22Rv1 (cell line): ENCODE results near the gene MAD1L1.

Source experiments
- H3K27ac ChIP-seq: fragments of 450-650 bp; 2 replicates; pipeline ENCODE4 v1.5.1; 2017
- CTCF ChIP-seq: fragments of 450-650 bp; IDR thresholded peaks from 2 replicates; pipeline ENCODE4 v1.5.1; 2017; ENCODE audit warnings: mild to moderate bottlenecking
- ZFX ChIP-seq: fragments of 450-650 bp; IDR thresholded peaks from 2 replicates; pipeline ENCODE4 v1.6.1; 2017; ENCODE audit warnings: antibody characterized with exemption, borderline replicate concordance

MAD1L1 gene

GRCh38 chr7:1809601-1810258 is 423.0 kb downstream of the MAD1L1 start:
- no peak overlapping the region for H3K27ac ChIP-seq
- TF ChIP-seq ZFX (no peak), CTCF (no peak)

- TF ChIP-seq CTCF (no peak), ZFX (no peak)
- H3K27ac ChIP-seq, result no peak overlapping the region
These were observed 423.7 kb downstream of the MAD1L1 start for GRCh38 chr7:1809070-1809469.

- H3K27ac ChIP-seq, result no peak overlapping the region
These were observed 424.7 kb downstream of the MAD1L1 start for GRCh38 chr7:1807821-1808600.

GRCh38 chr7:1806354-1806753 is 426.4 kb downstream of the MAD1L1 start:
- no peak overlapping the region for H3K27ac ChIP-seq
- TF ChIP-seq CTCF (no peak), ZFX (no peak)

More at GRCh38 chr7:1807821-1808600, 424.7 kb downstream of the MAD1L1 start:
- TF ChIP-seq CTCF (no peak), ZFX (no peak)

GRCh38 chr7:1804310-1804709 is 428.4 kb downstream of the MAD1L1 start:
- TF ChIP-seq CTCF, result no peak
- no peak for TF ChIP-seq ZFX
- H3K27ac ChIP-seq, result no peak overlapping the region

GRCh38 chr7:1802899-1803298 is 429.8 kb downstream of the MAD1L1 start:
- no peak for TF ChIP-seq ZFX
- TF ChIP-seq CTCF, result no peak
- H3K27ac ChIP-seq, result no peak overlapping the region

- H3K27ac ChIP-seq, result no peak overlapping the region
- no peak for TF ChIP-seq ZFX
- no peak for TF ChIP-seq CTCF
These were observed 431.8 kb downstream of the MAD1L1 start for GRCh38 chr7:1800902-1801301.
